Measurements from ENCODE around the gene HSP90AB1. TPM values are rescaled to one million over a fixed set of nuclear protein-coding genes. Genes with fewer than 3 reads are reported as not detected.

HSP90AB1 gene
- 1,146 to 1,419 TPM (median 1,243 TPM) in 5 replicates for total RNA-seq (2022; extraction: Qiagen RNA extraction; ENCODE audit: low read depth)

GRCh38 chr6:44246663-44247337 lies at the start of gene HSP90AB1:
HSP90AB1 (plus strand) TSS chr6:44247101; CDS start chr6:44248630, 1,529 bp downstream.

DNA sequence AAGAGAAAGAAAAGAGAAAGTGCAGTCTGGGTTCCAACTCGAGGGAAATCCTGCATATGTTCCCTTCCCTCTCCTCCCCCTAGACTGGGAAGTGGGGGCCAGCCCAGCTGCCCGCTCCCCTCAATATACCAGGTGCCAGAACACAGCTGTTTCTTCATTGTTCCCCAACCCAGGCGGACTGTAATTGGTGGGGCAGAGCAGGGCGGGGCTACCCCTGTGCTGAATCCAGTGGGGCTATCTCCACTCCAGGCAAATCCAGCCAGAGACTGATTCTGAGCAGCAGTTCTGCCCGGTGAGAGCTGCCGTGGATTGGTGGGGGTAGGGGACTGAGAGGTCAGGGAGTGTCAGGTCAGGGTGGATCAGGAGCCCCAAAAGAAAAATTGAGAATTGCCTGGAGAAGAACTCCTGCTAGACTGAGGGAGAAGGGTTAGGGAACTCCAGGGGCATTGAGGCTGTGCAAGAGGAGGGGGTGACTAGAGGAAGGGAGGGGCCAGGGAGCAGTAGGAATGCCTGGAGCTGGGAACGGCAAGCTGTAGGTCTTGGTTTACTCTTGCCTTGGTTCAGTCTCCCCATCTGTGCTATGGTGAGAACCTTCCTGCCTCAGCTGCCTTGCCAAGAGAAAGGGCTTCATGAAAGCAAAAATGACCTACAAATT lies 30.1 kb upstream of the HSP90AB1 start, which contains the start of gene MYMX:
MYMX (plus strand) TSS at position 250 of the 655 bp plus-strand sequence. CDS start 546 bp downstream, outside the sequence.

GRCh38 chr6:44223319-44224028 lies 23.4 kb upstream of the HSP90AB1 start, which contains the start of gene SLC29A1:
SLC29A1 (plus strand) TSS chr6:44223595; CDS start chr6:44227314, 3,719 bp downstream.

DNA sequence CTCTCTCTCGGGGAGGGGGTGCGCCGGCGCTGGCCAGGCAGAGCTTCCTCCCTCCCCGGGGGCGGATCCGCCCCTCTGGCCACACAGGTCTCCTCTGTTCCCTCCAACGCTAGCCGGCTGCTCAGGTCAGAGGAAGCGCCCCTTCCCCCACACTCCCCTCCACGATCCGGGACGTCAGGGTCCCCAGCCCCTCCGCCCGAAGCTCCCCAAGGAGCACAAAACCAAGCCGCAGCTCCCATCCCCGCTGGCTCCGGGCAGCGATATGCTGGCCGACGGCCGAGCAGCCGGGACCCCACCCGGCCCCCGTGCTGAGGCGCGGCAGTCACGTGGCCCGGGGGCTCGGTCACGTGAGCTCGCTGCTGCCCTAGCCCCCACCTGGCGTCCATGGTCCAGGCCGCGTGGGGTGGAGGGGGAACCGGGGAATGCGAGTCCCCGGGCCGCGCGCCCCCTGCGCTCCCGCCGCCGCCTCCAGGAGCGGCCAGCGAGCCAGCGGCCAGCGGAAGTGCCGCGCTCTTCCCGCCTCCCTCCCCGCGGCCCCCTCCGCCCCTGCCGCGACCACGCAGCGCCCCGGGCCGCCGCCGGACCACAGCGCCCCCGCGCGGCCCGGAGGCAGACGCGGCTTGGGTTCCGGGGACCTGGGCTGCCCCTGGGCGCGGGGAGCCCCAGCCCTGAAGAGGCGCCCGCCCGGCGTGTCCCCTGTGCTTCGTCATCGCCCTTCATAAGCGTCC lies 10.3 kb downstream of the HSP90AB1 start, which contains the start of gene SLC35B2:
SLC35B2 (minus strand) TSS at position 504 of the 728 bp plus-strand sequence; CDS start at position 386, 118 bp downstream.

DNA sequence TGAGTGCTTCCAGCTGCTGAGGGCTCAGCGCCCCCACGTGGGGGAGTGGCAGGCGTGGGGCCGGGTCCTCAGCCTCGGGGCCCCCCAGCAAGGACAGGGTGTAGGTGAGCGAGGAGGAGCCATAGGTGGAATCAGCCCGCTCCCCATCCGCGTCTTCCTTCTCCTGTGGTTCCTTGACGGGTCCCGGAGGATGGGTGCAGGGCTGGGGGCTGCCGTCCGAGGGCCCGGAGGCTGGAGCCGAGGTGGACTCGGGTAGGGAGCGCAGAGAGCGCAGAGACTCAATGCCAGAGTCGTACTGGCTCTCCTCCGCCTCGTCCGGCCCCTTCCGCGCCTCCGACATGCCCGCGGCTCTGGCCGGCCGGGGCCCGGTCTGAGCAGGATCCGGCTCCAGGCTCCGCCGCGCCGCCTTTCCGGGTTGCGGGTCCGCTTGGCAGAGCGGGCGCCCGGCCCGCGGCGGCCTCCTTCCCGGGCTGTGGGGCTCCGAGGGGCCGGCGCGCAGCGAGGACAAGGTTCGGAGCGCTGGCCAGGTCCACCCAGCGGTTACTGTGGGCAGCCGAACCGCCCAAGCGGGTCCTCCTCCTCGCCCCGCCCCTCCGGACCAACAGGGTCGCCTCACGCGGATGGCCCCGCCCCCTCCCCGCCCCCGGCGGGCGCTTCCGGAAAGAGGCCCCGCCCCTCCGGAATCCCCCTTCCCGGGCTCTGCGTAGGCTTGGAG lies 18.3 kb downstream of the HSP90AB1 start, which contains the start of gene NFKBIE:
NFKBIE (minus strand) TSS at position 545 of the 715 bp plus-strand sequence; CDS start at position 340, 205 bp downstream.

GRCh38 chr6:44269921-44270525 lies 23.1 kb downstream of the HSP90AB1 start, which contains the start of gene TMEM151B:
TMEM151B (plus strand) TSS chr6:44270450; CDS start chr6:44270743, 293 bp downstream.

Other genes starting within 250 kb of the HSP90AB1 start
- 54.6 to 77.9 TPM (median 66.5 TPM) in 5 replicates for gene MRPL14, start 119.6 kb upstream of the HSP90AB1 start, total RNA-seq (2022; extraction: Qiagen RNA extraction; ENCODE audit: low read depth)
- gene TMEM63B, start 119.5 kb upstream of the HSP90AB1 start, total RNA-seq (2022; extraction: Qiagen RNA extraction; ENCODE audit: low read depth): 9.7 to 20.1 TPM (median 16.0 TPM) in 5 replicates
- not detected in 5 replicates for gene CAPN11, start 88.3 kb upstream of the HSP90AB1 start, total RNA-seq (2022; extraction: Qiagen RNA extraction; ENCODE audit: low read depth)
- not detected in 5 replicates for gene MYMX, start 30.2 kb upstream of the HSP90AB1 start, total RNA-seq (2022; extraction: Qiagen RNA extraction; ENCODE audit: low read depth)
- gene SLC29A1, start 23.5 kb upstream of the HSP90AB1 start, total RNA-seq (2022; extraction: Qiagen RNA extraction; ENCODE audit: low read depth): 37.0 to 58.9 TPM (median 57.3 TPM) in 5 replicates
- 45.6 to 69.6 TPM (median 65.1 TPM) in 5 replicates for gene SLC35B2, start 10.4 kb downstream of the HSP90AB1 start, total RNA-seq (2022; extraction: Qiagen RNA extraction; ENCODE audit: low read depth)
- gene NFKBIE, start 18.4 kb downstream of the HSP90AB1 start, total RNA-seq (2022; extraction: Qiagen RNA extraction; ENCODE audit: low read depth): 8.2 to 12.2 TPM (median 9.3 TPM) in 5 replicates
- 0.02 to 0.13 TPM (median 0.05 TPM) in 4 of 5 replicates, not detected in the other for gene TMEM151B, start 23.3 kb downstream of the HSP90AB1 start, total RNA-seq (2022; extraction: Qiagen RNA extraction; ENCODE audit: low read depth)
- gene AARS2, start 66.2 kb downstream of the HSP90AB1 start, total RNA-seq (2022; extraction: Qiagen RNA extraction; ENCODE audit: low read depth): 3.8 to 8.2 TPM (median 7.4 TPM) in 5 replicates
- gene SPATS1, start 95.5 kb downstream of the HSP90AB1 start, total RNA-seq (2022; extraction: Qiagen RNA extraction; ENCODE audit: low read depth): not detected in 5 replicates
- gene CDC5L, start 140.6 kb downstream of the HSP90AB1 start, total RNA-seq (2022; extraction: Qiagen RNA extraction; ENCODE audit: low read depth): 11.8 to 19.6 TPM (median 12.5 TPM) in 5 replicates